Stomach (tissue), 4 donors: ENCODE results near the gene ENPP1.

Experiments
- CTCF ChIP-seq, 7 experiments: fragments of 450-650 bp in 4 of 7; fragments of 200-600 bp in 3 of 7; sonication (generic) in 3 of 7; IDR thresholded peaks; one replicate each; pipeline ENCODE4 v1.5.1; 2016 to 2019; ENCODE audit warnings: antibody characterized with exemption in 7 of 7, control low read depth in 2 of 7, mild to moderate bottlenecking in 1 of 7
- POLR2A ChIP-seq, 4 donors: fragments of 450-650 bp; IDR thresholded peaks; one replicate each; pipeline ENCODE4 v1.6.1; 2016; ENCODE audit warnings: antibody characterized with exemption in 4 of 4, control low read depth in 2 of 4, mild to moderate bottlenecking in 1 of 4, moderate library complexity in 1 of 4
- POLR2AphosphoS5 ChIP-seq, 3 donors: sonication (generic); formaldehyde crosslinking; IDR thresholded peaks; one replicate each; pipeline ENCODE4 v1.6.1; 2016; ENCODE audit warnings: antibody characterized with exemption in 3 of 3

GRCh38 chr6:131917318-131917717 is 109.5 kb downstream of the ENPP1 start:
- TF ChIP-seq CTCF (IDR thresholded peaks at IDR 0.05), result no peak
- TF ChIP-seq POLR2AphosphoS5 (IDR thresholded peaks at IDR 0.05), result no peak
- TF ChIP-seq POLR2A (IDR thresholded peaks at IDR 0.05), result no peak
